HCT116 (cell line): Measurements from ENCODE around the gene FRAT2.

Source experiments
- ATF3 ChIP-seq: IDR thresholded peaks from 2 replicates; pipeline ENCODE4 v1.6.1; 2012
- CTCF ChIP-seq, 3 experiments: fragments of 200-600 bp in 1 of 3; sonication (generic) in 1 of 3; IDR thresholded peaks in 2 of 3; conservative IDR thresholded peaks in 1 of 3; 2 replicates each; pipeline ENCODE4 v1.5.1; 2012 to 2017; ENCODE audit warnings: low read depth in 2 of 3, low read length in 2 of 3, antibody characterized with exemption in 1 of 3, borderline replicate concordance in 1 of 3, control low read depth in 1 of 3, mild to moderate bottlenecking in 1 of 3, mixed read lengths in 1 of 3, mixed run types in 1 of 3, moderate library complexity in 1 of 3; ENCODE audit not compliant: insufficient read depth in 1 of 3
- JUND ChIP-seq: IDR thresholded peaks from 2 replicates; pipeline ENCODE4 v1.6.1; 2012
- MAX ChIP-seq: IDR thresholded peaks from 2 replicates; pipeline ENCODE4 v1.6.1; 2012
- REST ChIP-seq: IDR thresholded peaks from 2 replicates; pipeline ENCODE4 v1.6.1; 2012; ENCODE audit warnings: low read depth
- YY1 ChIP-seq: IDR thresholded peaks from 2 replicates; pipeline ENCODE4 v1.6.1; 2011; ENCODE audit warnings: low read length, low read depth, moderate library complexity, mild to moderate bottlenecking; ENCODE audit not compliant: insufficient replicate concordance; ENCODE audit errors: extremely low read depth
- ZBTB33 ChIP-seq: IDR thresholded peaks from 2 replicates; pipeline ENCODE4 v1.6.1; 2011; ENCODE audit warnings: mild to moderate bottlenecking, low read length, moderate library complexity; ENCODE audit not compliant: insufficient replicate concordance; ENCODE audit errors: extremely low read depth
- ZNF274 ChIP-seq: fragments of 200-500 bp; sonication (Bioruptor generic); IDR thresholded peaks from 2 replicates; pipeline ENCODE4 v1.6.1; 2014; ENCODE audit warnings: mild to moderate bottlenecking, low read depth, low read length, inconsistent platforms

- TF ChIP-seq CTCF (IDR thresholded peaks at IDR 0.05 in 2 of 3, conservative IDR thresholded peaks at IDR 0.05 in 1 of 3; ENCODE audit: borderline replicate concordance in 1 of 3, insufficient read depth in 1 of 3, low read depth in 2 of 3, low read length in 2 of 3) = no peak
- no peak for TF ChIP-seq ZBTB33
- no peak for TF ChIP-seq JUND
- no peak for TF ChIP-seq YY1
- TF ChIP-seq ATF3 = no peak
- no peak for TF ChIP-seq ZNF274
- TF ChIP-seq MAX = no peak
- TF ChIP-seq REST = no peak
Observed at GRCh38 chr10:97329766-97330165, 4.8 kb downstream of the FRAT2 start.
